Occipital lobe (tissue), 2 donors: Measurements from ENCODE around the gene SPO11. TPM values are rescaled to one million over a fixed set of nuclear protein-coding genes. Genes with fewer than 3 reads are reported as not detected.

Source experiments
- DNase-seq: peaks from one replicate; lab custom pipeline; 2025; lab: John Stamatoyannopoulos, UW
- total RNA-seq: library from RNA; depleted of rRNA; stranded (reverse); fragments of >200 nt; gene quantifications from one replicate; pipeline ENCODE4 v1.2.3, GENCODE V29; 2014

Gene SPO11
- not detected for total RNA-seq

- no peak for DNase-seq
Observed at GRCh38 chr20:57329608-57330221, at the start of gene SPO11. Gene SPO11, plus strand, starts transcription at chr20:57329803. Its CDS starts 65 bp downstream, at chr20:57329868.

- no peak for DNase-seq
Observed at GRCh38 chr20:57280221-57280620, 49.4 kb upstream of the SPO11 start.

- no peak for DNase-seq
Observed at GRCh38 chr20:57281900-57282299, 47.7 kb upstream of the SPO11 start.

- no peak for DNase-seq
Observed at GRCh38 chr20:57282670-57283361, 46.8 kb upstream of the SPO11 start.

GRCh38 chr20:57283860-57284259 is 45.7 kb upstream of the SPO11 start:
- no peak for DNase-seq

GRCh38 chr20:57287007-57287880 is 42.4 kb upstream of the SPO11 start:
- DNase-seq = no peak

GRCh38 chr20:57287901-57288300 is 41.7 kb upstream of the SPO11 start:
- no peak for DNase-seq

GRCh38 chr20:57288651-57289277 is 40.8 kb upstream of the SPO11 start:
- no peak for DNase-seq

GRCh38 chr20:57289391-57290177 is 40.0 kb upstream of the SPO11 start:
- DNase-seq = peak; percentile 8

- DNase-seq = no peak
Observed at GRCh38 chr20:57290178-57290484, 39.5 kb upstream of the SPO11 start.

- DNase-seq = no peak
Observed at GRCh38 chr20:57291003-57291402, 38.6 kb upstream of the SPO11 start.

- no peak for DNase-seq
Observed at GRCh38 chr20:57291694-57292093, 37.9 kb upstream of the SPO11 start.

GRCh38 chr20:57292611-57293010 is 37.0 kb upstream of the SPO11 start:
- no peak for DNase-seq

- no peak for DNase-seq
Observed at GRCh38 chr20:57293995-57294394, 35.6 kb upstream of the SPO11 start.

GRCh38 chr20:57294550-57294949 is 35.1 kb upstream of the SPO11 start:
- no peak for DNase-seq

GRCh38 chr20:57298457-57298856 is 31.1 kb upstream of the SPO11 start:
- no peak for DNase-seq

- no peak for DNase-seq
Observed at GRCh38 chr20:57301026-57301425, 28.6 kb upstream of the SPO11 start.

GRCh38 chr20:57306747-57307146 is 22.9 kb upstream of the SPO11 start:
- no peak for DNase-seq

- DNase-seq = no peak
Observed at GRCh38 chr20:57308451-57309271, 20.9 kb upstream of the SPO11 start.

GRCh38 chr20:57309544-57310115 is 20.0 kb upstream of the SPO11 start:
- no peak for DNase-seq
